Superior temporal gyrus (tissue), 1 donor: ENCODE measurements around the gene AK2.
A peak's percentile ranks its signal among the peaks of the same experiment; 100 is the strongest.
"Not testable (repeated sequence)": the region's sequence is repeated elsewhere in the genome, so short reads cannot be mapped to it uniquely, and the experiment has no call there.

Experiments
- DNase-seq: peaks from one replicate; pipeline ENCODE4 v3.0.0-alpha.2; 2016; ENCODE audit errors: extremely low spot score

AK2 gene

GRCh38 chr1:33024430-33025179, 12.1 kb downstream of the AK2 start:
- DNase-seq, result not testable (repeated sequence)

GRCh38 chr1:33022650-33023200, 14.0 kb downstream of the AK2 start:
- no peak for DNase-seq

GRCh38 chr1:33021567-33022431, 14.9 kb downstream of the AK2 start:
- DNase-seq, result no peak

GRCh38 chr1:33018112-33018511, 18.6 kb downstream of the AK2 start:
- DNase-seq, result no peak

GRCh38 chr1:33017175-33017574, 19.5 kb downstream of the AK2 start:
- DNase-seq, result no peak

- DNase-seq, result no peak
Measured at GRCh38 chr1:33015216-33015615, 21.5 kb downstream of the AK2 start.

- DNase-seq, result no peak
Measured at GRCh38 chr1:33014464-33015163, 22.1 kb downstream of the AK2 start.

GRCh38 chr1:33013791-33014190, 22.9 kb downstream of the AK2 start:
- DNase-seq, result no peak

GRCh38 chr1:33012165-33012564, 24.5 kb downstream of the AK2 start:
- DNase-seq, result no peak

GRCh38 chr1:33010932-33011731, 25.6 kb downstream of the AK2 start:
- DNase-seq, result no peak

- DNase-seq, result no peak
Measured at GRCh38 chr1:33009561-33009960, 27.1 kb downstream of the AK2 start.

GRCh38 chr1:33008051-33008914, 28.4 kb downstream of the AK2 start:
- no peak for DNase-seq

GRCh38 chr1:33007190-33008050, 29.3 kb downstream of the AK2 start:
- peak; percentile 59 for DNase-seq

GRCh38 chr1:33005838-33006421, 30.8 kb downstream of the AK2 start:
- no peak for DNase-seq

- DNase-seq, result no peak
Measured at GRCh38 chr1:33005117-33005837, 31.4 kb downstream of the AK2 start.

- DNase-seq, result no peak
Measured at GRCh38 chr1:33004613-33005012, 32.1 kb downstream of the AK2 start.

GRCh38 chr1:33003657-33004056, 33.0 kb downstream of the AK2 start:
- no peak for DNase-seq

GRCh38 chr1:33002006-33002405, 34.7 kb downstream of the AK2 start:
- DNase-seq, result no peak
